WTC11 (cell line): Measurements from ENCODE around the gene DPH5.

Source experiments
- GABPB1 ChIP-seq: sonication (generic); formaldehyde crosslinking; IDR thresholded peaks from 2 replicates; pipeline ENCODE4 v1.8.1; 2023; ENCODE audit warnings: mild to moderate bottlenecking, missing genetic modification reagents
- TF ChIP-seq, protein P1 (sequence below): fragments of 200-600 bp; IDR thresholded peaks from 2 replicates; pipeline ENCODE4 v1.8.0; 2022; ENCODE audit warnings: antibody characterized with exemption

GRCh38 chr1:101026430-101026788, 825 bp upstream of the DPH5 start:
- no peak for TF ChIP-seq GABPB1 (CRISPR knock-in tag)
- TF ChIP-seq, protein P1, sequence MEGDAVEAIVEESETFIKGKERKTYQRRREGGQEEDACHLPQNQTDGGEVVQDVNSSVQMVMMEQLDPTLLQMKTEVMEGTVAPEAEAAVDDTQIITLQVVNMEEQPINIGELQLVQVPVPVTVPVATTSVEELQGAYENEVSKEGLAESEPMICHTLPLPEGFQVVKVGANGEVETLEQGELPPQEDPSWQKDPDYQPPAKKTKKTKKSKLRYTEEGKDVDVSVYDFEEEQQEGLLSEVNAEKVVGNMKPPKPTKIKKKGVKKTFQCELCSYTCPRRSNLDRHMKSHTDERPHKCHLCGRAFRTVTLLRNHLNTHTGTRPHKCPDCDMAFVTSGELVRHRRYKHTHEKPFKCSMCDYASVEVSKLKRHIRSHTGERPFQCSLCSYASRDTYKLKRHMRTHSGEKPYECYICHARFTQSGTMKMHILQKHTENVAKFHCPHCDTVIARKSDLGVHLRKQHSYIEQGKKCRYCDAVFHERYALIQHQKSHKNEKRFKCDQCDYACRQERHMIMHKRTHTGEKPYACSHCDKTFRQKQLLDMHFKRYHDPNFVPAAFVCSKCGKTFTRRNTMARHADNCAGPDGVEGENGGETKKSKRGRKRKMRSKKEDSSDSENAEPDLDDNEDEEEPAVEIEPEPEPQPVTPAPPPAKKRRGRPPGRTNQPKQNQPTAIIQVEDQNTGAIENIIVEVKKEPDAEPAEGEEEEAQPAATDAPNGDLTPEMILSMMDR = no peak
